Stimulated activated CD4-positive, alpha-beta T cell treated with anti-CD3 and anti-CD28 coated beads, Interleukin-15, amount 100 ng/mL, for 1 hour (primary cell): ENCODE measurements around the gene EDIL3.

Experiments used
- DNase-seq, 2 donors: peaks; one replicate each; pipeline ENCODE4 v3.0.0-alpha.2; 2020; ENCODE audit warnings: low read depth in 1 of 2, low spot score in 1 of 2

The EDIL3 gene

GRCh38 chr5:84260939-84261338 lies 123.7 kb downstream of the EDIL3 start:
- DNase-seq, result no peak

GRCh38 chr5:84260140-84260539 lies 124.5 kb downstream of the EDIL3 start:
- DNase-seq, result no peak

GRCh38 chr5:84259283-84260045 lies 125.2 kb downstream of the EDIL3 start:
- no peak for DNase-seq

GRCh38 chr5:84257061-84257460 lies 127.6 kb downstream of the EDIL3 start:
- DNase-seq, result no peak

GRCh38 chr5:84255315-84255714 lies 129.4 kb downstream of the EDIL3 start:
- DNase-seq, result no peak

- DNase-seq, result no peak
Observed at GRCh38 chr5:84253946-84254345, 130.7 kb downstream of the EDIL3 start.

GRCh38 chr5:84251503-84251902 lies 133.2 kb downstream of the EDIL3 start:
- no peak for DNase-seq

- DNase-seq, result no peak
Observed at GRCh38 chr5:84249918-84250630, 134.6 kb downstream of the EDIL3 start.

- DNase-seq, result no peak
Observed at GRCh38 chr5:84248013-84248412, 136.7 kb downstream of the EDIL3 start.

- no peak for DNase-seq
Observed at GRCh38 chr5:84242286-84242685, 142.4 kb downstream of the EDIL3 start.

GRCh38 chr5:84239494-84239893 lies 145.2 kb downstream of the EDIL3 start:
- no peak for DNase-seq

GRCh38 chr5:84237126-84237525 lies 147.6 kb downstream of the EDIL3 start:
- DNase-seq, result no peak

GRCh38 chr5:84231433-84231832 lies 153.2 kb downstream of the EDIL3 start:
- DNase-seq, result no peak

GRCh38 chr5:84229045-84229444 lies 155.6 kb downstream of the EDIL3 start:
- DNase-seq, result no peak

GRCh38 chr5:84228266-84228665 lies 156.4 kb downstream of the EDIL3 start:
- no peak for DNase-seq

GRCh38 chr5:84227236-84227635 lies 157.4 kb downstream of the EDIL3 start:
- no peak for DNase-seq

- DNase-seq, result no peak
Observed at GRCh38 chr5:84218546-84218945, 166.1 kb downstream of the EDIL3 start.

GRCh38 chr5:84215521-84215920 lies 169.2 kb downstream of the EDIL3 start:
- DNase-seq, result no peak

- DNase-seq, result no peak
Observed at GRCh38 chr5:84213861-84214260, 170.8 kb downstream of the EDIL3 start.

GRCh38 chr5:84213212-84213611 lies 171.5 kb downstream of the EDIL3 start:
- DNase-seq, result no peak

GRCh38 chr5:84204772-84205171 lies 179.9 kb downstream of the EDIL3 start:
- no peak for DNase-seq

GRCh38 chr5:84202136-84202535 lies 182.5 kb downstream of the EDIL3 start:
- no peak for DNase-seq

- DNase-seq, result no peak
Observed at GRCh38 chr5:84197538-84197937, 187.1 kb downstream of the EDIL3 start.
